ENCODE measurements around the gene GALNT9.
"Not testable (repeated sequence)": the region's sequence is repeated elsewhere in the genome, so short reads cannot be mapped to it uniquely, and the experiment has no call there.

The GALNT9 gene

GRCh38 chr12:132247718-132248452 lies 81.5 kb downstream of the GALNT9 start:
- no peak for DNase-seq

GRCh38 chr12:132246997-132247717 lies 82.2 kb downstream of the GALNT9 start:
- no peak for DNase-seq

- no peak for DNase-seq
Measured at GRCh38 chr12:132245521-132246101, 83.8 kb downstream of the GALNT9 start.

GRCh38 chr12:132244724-132245295 lies 84.6 kb downstream of the GALNT9 start:
- DNase-seq, result no peak

GRCh38 chr12:132243596-132244310 lies 85.6 kb downstream of the GALNT9 start:
- no peak for DNase-seq

- not testable (repeated sequence) for DNase-seq
Measured at GRCh38 chr12:132243171-132243570, 86.2 kb downstream of the GALNT9 start.

- not testable (repeated sequence) for DNase-seq
Measured at GRCh38 chr12:132240669-132241007, 88.8 kb downstream of the GALNT9 start.

GRCh38 chr12:132239796-132240668 lies 89.4 kb downstream of the GALNT9 start:
- DNase-seq, result no peak

GRCh38 chr12:132239392-132239791 lies 90.0 kb downstream of the GALNT9 start:
- no peak for DNase-seq

GRCh38 chr12:132238884-132239283 lies 90.5 kb downstream of the GALNT9 start:
- no peak for DNase-seq

GRCh38 chr12:132238488-132238854 lies 90.9 kb downstream of the GALNT9 start:
- DNase-seq, result no peak

- DNase-seq, result no peak
Measured at GRCh38 chr12:132237772-132238487, 91.5 kb downstream of the GALNT9 start.

GRCh38 chr12:132236930-132237771 lies 92.2 kb downstream of the GALNT9 start:
- DNase-seq, result no peak

GRCh38 chr12:132236129-132236929 lies 93.1 kb downstream of the GALNT9 start:
- DNase-seq, result no peak

- no peak for DNase-seq
Measured at GRCh38 chr12:132235116-132235820, 94.1 kb downstream of the GALNT9 start.

GRCh38 chr12:132230381-132230780 lies 99.0 kb downstream of the GALNT9 start:
- no peak for DNase-seq

GRCh38 chr12:132229926-132230325 lies 99.5 kb downstream of the GALNT9 start:
- no peak for DNase-seq

- no peak for DNase-seq
Measured at GRCh38 chr12:132229193-132229760, 100.1 kb downstream of the GALNT9 start.

Data from NCI-H1105 (cell line).